ENCODE measurements around the gene TBX10. TPM values are rescaled to one million over a fixed set of nuclear protein-coding genes. Genes with fewer than 3 reads are reported as not detected.

Gene TBX10
- total and polyA plus RNA-seq, 12 donors: 0.17 to 0.44 (median 0.28) TPM; not detected in 9

DNA sequence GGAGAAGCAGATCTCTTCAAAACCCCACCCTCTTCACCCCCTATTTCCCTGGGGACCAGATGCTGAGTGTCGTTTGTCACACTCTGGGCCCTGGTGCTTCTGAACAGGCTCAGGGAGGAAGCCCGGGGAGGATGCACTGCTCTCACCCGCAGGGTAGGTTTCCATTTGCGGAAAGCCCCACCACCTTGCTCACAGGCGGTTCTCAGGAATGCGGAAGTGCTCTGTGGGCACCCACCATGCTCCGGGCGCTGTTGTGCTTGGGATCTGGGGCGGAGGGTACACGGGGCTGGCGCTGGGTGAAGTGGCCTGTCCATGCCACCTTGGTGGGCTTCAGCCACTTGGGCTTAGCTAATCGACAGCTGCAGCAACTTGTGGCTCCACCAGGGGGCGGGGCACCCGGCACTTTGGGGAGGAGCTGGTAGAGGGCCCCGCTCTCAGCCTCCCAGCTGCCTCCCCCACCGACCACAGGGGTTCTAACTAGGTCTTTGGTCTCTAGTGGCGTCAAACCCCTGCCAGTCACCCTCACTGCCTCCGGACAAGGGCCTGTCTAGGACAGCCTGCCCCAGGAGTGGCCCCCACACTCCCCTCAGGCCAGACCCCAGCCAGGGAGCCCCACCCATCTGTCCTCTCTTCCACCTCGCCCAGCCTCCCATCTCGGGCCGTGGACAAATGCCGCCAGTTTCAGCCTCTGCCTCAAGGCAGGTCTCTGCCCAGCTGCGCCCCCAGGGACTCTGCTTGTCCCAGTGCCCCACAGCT lies 25.4 kb downstream of the TBX10 start:
- Histone ChIP-seq H3K27me3 (peaks cover 0 to 17% (median 12%) of the 10 kb centered on the region in 7 donors), H3K4me3 (peak overlapping the region in 9 of 10 donors; percentile 27 to 53 (median 50)), H3K9me3 (no peaks in the 10 kb centered on the region), H3K27ac (peak overlapping the region in 9 of 10 donors; percentile 14 to 92 (median 47)), H3K36me3 (peaks cover 0 to 44% (median 34%) of the 10 kb centered on the region in 9 donors), H3K4me1 (peaks cover 8 to 36% (median 19%) of the 10 kb centered on the region in 9 donors)
- 15 to 16% methylated on average over 23 of the region's 23 CpGs for WGBS, 2 donors
- DNase-seq (peak in 1 of 2 donors; percentile 68), ATAC-seq (peak; percentile 15 to 71 (median 52))
- intact Hi-C loops (cut with DNase I): no loop called here
- TF ChIP-seq, protein P1, sequence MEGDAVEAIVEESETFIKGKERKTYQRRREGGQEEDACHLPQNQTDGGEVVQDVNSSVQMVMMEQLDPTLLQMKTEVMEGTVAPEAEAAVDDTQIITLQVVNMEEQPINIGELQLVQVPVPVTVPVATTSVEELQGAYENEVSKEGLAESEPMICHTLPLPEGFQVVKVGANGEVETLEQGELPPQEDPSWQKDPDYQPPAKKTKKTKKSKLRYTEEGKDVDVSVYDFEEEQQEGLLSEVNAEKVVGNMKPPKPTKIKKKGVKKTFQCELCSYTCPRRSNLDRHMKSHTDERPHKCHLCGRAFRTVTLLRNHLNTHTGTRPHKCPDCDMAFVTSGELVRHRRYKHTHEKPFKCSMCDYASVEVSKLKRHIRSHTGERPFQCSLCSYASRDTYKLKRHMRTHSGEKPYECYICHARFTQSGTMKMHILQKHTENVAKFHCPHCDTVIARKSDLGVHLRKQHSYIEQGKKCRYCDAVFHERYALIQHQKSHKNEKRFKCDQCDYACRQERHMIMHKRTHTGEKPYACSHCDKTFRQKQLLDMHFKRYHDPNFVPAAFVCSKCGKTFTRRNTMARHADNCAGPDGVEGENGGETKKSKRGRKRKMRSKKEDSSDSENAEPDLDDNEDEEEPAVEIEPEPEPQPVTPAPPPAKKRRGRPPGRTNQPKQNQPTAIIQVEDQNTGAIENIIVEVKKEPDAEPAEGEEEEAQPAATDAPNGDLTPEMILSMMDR (IDR thresholded peaks at IDR 0.05): peak; percentile 45 to 81 (median 76)

DNA sequence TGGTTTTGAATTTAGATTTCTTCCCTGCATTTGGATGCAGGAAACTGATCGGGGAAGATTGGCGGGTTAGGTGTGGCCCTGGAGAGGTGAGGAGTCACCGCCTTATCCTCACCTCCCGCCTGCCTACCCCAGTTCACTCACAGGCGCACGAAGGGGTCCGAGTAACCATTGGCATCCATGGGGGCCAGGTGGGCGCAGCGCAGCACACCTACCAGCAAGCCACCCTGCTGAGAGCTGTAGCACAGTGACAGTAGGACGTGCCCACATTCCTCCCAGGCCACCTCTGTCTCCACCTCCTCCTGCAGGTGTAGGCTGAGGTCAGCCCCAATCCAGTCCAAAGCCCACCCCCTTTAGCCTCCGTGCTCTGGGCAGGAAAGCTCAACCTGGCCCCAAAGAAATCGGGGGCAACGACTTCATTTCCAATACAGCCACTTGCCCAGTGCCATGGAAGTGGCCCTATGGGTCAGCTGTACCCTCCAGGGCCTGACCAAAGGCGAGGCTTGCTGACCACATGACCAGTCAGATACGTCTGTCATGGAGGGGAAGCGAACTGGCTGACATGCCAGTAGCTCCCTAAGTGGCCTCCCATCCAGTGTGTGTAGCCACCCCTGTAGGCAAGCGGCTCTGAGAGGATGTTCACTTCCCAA lies 26.1 kb downstream of the TBX10 start:
- intact Hi-C loops (cut with DNase I): no loop called here
- WGBS, 2 donors: 82 to 85% methylated on average over 17 of the region's 17 CpGs
- Histone ChIP-seq H3K9me3 (no peaks in the 10 kb centered on the region), H3K4me3 (peak overlapping the region in 7 of 10 donors; percentile 27 to 53 (median 50)), H3K36me3 (peaks cover 0 to 51% (median 40%) of the 10 kb centered on the region in 9 donors), H3K27ac (peak overlapping the region in 8 of 10 donors; percentile 14 to 92 (median 48)), H3K4me1 (peaks cover 8 to 37% (median 19%) of the 10 kb centered on the region in 9 donors), H3K27me3 (peaks cover 0 to 17% (median 12%) of the 10 kb centered on the region in 7 donors)
- ATAC-seq (peak in 5 of 8 donors; percentile 1 to 19 (median 3)), DNase-seq (no peak)
- TF ChIP-seq, protein P1 (IDR thresholded peaks at IDR 0.05): no peak

GRCh38 chr11:67612751-67613150 lies 26.8 kb downstream of the TBX10 start:
- H3K4me3 ChIP-seq: no peak overlapping the region
- H3K4me1 ChIP-seq: peaks cover 11 to 43% (median 24%) of the 10 kb centered on the region in 9 donors
- no peaks in the 10 kb centered on the region for H3K9me3 ChIP-seq
- 85 to 87% methylated on average over 13 of the region's 13 CpGs for WGBS, 2 donors
- intact Hi-C loops (cut with DNase I): no loop called here
- peaks cover 0 to 54% (median 40%) of the 10 kb centered on the region in 9 donors for H3K36me3 ChIP-seq
- TF ChIP-seq, protein P1 (IDR thresholded peaks at IDR 0.05): no peak
- DNase-seq (no peak), ATAC-seq (no peak)
- H3K27ac ChIP-seq: no peak overlapping the region
- peaks cover 0 to 17% (median 12%) of the 10 kb centered on the region in 7 donors for H3K27me3 ChIP-seq
